SK-N-SH (cell line): ENCODE results near the gene CAMK2B. TPM values are rescaled to one million over a fixed set of nuclear protein-coding genes. Genes with fewer than 3 reads are reported as not detected.

Source experiments
- CTCF ChIA-PET: fragments of 300-600, 350-600 bp; formaldehyde crosslinking; extraction: SDS; loops from one replicate; lab custom pipeline; 2021; lab: Yijun Ruan, JAX
- POLR2A ChIA-PET: fragments of 350-600 bp; sonication (Branson Sonifier 250); formaldehyde crosslinking; extraction: SDS; loops from one replicate; lab custom pipeline; 2020; ENCODE audit warnings: antibody characterized with exemption, inconsistent platforms; lab: Yijun Ruan, JAX
- DNase-seq: peaks from one replicate; pipeline ENCODE4 v3.0.0; 2012
- H2AFZ ChIP-seq: fragments of 200-600 bp; sonication (generic); 2 replicates; pipeline ENCODE4 v1.8.1; 2016; ENCODE audit warnings: antibody characterized with exemption, mild to moderate bottlenecking, low read depth
- H3F3A ChIP-seq: fragments of 200-600 bp; sonication (generic); replicated peaks from 2 replicates; pipeline ENCODE3; 2016; ENCODE audit warnings: antibody characterized with exemption, mild to moderate bottlenecking; ENCODE audit not compliant: insufficient read depth
- H3K27ac ChIP-seq, 2 experiments: fragments of 200-500 bp in 1 of 2; fragments of 200-600 bp in 1 of 2; sonication (Bioruptor generic) in 1 of 2; sonication (generic), shearing (Covaris generic) in 1 of 2; 2 replicates each; pipeline versions ENCODE4 v1.5.1 to v1.6.1; 2014 to 2016; ENCODE audit warnings: low read depth in 2 of 2, inconsistent platforms in 1 of 2, low read length in 1 of 2, mild to moderate bottlenecking in 1 of 2, mixed read lengths in 1 of 2
- H3K27me3 ChIP-seq: fragments of 200-600 bp; sonication (generic), shearing (Covaris generic); 2 replicates; pipeline ENCODE4 v1.6.1; 2016; ENCODE audit warnings: mixed run types; ENCODE audit not compliant: insufficient read depth
- H3K36me3 ChIP-seq, 2 experiments: fragments of 200-500 bp in 1 of 2; fragments of 200-600 bp in 1 of 2; sonication (Bioruptor generic) in 1 of 2; sonication (generic) in 1 of 2; replicated peaks in 1 of 2; 2 replicates each; pipeline versions ENCODE3 to v1.5.1; 2014 to 2016; ENCODE audit warnings: low read length in 1 of 2, mild to moderate bottlenecking in 1 of 2; ENCODE audit not compliant: insufficient read depth in 2 of 2, control insufficient read depth in 1 of 2
- H3K4me1 ChIP-seq, 2 experiments: fragments of 200-500 bp in 1 of 2; fragments of 200-600 bp in 1 of 2; sonication (Bioruptor generic) in 1 of 2; sonication (generic), shearing (Covaris generic) in 1 of 2; 2 replicates each; pipeline versions ENCODE4 v1.5.1 to v1.6.1; 2014 to 2016; ENCODE audit warnings: low read depth in 1 of 2, low read length in 1 of 2, mixed run types in 1 of 2; ENCODE audit not compliant: insufficient read depth in 2 of 2, control insufficient read depth in 1 of 2
- H3K4me2 ChIP-seq: fragments of 200-600 bp; sonication (generic), shearing (Covaris generic); 2 replicates; pipeline ENCODE4 v1.6.1; 2017; ENCODE audit warnings: mixed run types
- H3K4me3 ChIP-seq, 2 experiments: fragments of 200-500 bp in 1 of 2; fragments of 200-600 bp in 1 of 2; sonication (Bioruptor generic) in 1 of 2; sonication (generic), shearing (Covaris generic) in 1 of 2; 2 replicates each; pipeline versions ENCODE4 v1.5.1 to v1.8.1; 2014 to 2016; ENCODE audit warnings: low read depth in 2 of 2, inconsistent platforms in 1 of 2, low read length in 1 of 2, mild to moderate bottlenecking in 1 of 2, mixed read lengths in 1 of 2, moderate library complexity in 1 of 2
- H3K79me2 ChIP-seq: fragments of 200-600 bp; sonication (generic); 2 replicates; pipeline ENCODE4 v1.8.1; 2017; ENCODE audit warnings: mild to moderate bottlenecking; ENCODE audit not compliant: insufficient read depth
- H3K9ac ChIP-seq: fragments of 200-600 bp; sonication (generic); 2 replicates; pipeline ENCODE4 v1.6.1; 2017; ENCODE audit warnings: mixed run types
- H3K9me2 ChIP-seq: fragments of 200-600 bp; sonication (generic); 2 replicates; pipeline ENCODE4 v1.6.1; 2017; ENCODE audit warnings: mixed run types
- H3K9me3 ChIP-seq: fragments of 200-600 bp; sonication (generic); 2 replicates; pipeline ENCODE4 v1.6.1; 2017; ENCODE audit warnings: mixed run types, mild to moderate bottlenecking, moderate library complexity
- H4K20me1 ChIP-seq: fragments of 200-600 bp; sonication (generic); 2 replicates; pipeline ENCODE4 v1.6.1; 2017; ENCODE audit warnings: mild to moderate bottlenecking, mixed run types; ENCODE audit not compliant: insufficient read depth
- CHD2 ChIP-seq: fragments of 150-350 bp; IDR thresholded peaks from 2 replicates; pipeline ENCODE4 v1.6.1; 2018; ENCODE audit warnings: low read length; ENCODE audit not compliant: partially characterized antibody
- CTCF ChIP-seq: fragments of 200-600 bp; sonication (generic); IDR thresholded peaks from 2 replicates; pipeline ENCODE4 v1.6.1; 2017; ENCODE audit warnings: antibody characterized with exemption, mild to moderate bottlenecking, moderate library complexity
- ELF1 ChIP-seq: IDR thresholded peaks from 2 replicates; pipeline ENCODE4 v1.4.0; 2012
- EZH2phosphoT487 ChIP-seq: fragments of 200-600 bp; sonication (generic); IDR thresholded peaks from 2 replicates; pipeline ENCODE4 v1.6.1; 2017; ENCODE audit warnings: low read depth, mixed run types, mild to moderate bottlenecking, antibody characterized with exemption, moderate library complexity, borderline replicate concordance
- FOSL2 ChIP-seq: IDR thresholded peaks from 2 replicates; pipeline ENCODE4 v1.4.0; 2012; ENCODE audit warnings: low read depth, mild to moderate bottlenecking, moderate library complexity, borderline replicate concordance
- FOXJ3 ChIP-seq: sonication (generic); formaldehyde crosslinking; IDR thresholded peaks from 2 replicates; pipeline ENCODE4 v1.5.1; 2020; ENCODE audit warnings: mild to moderate bottlenecking, missing genetic modification reagents
- GABPA ChIP-seq: IDR thresholded peaks from 2 replicates; pipeline ENCODE4 v1.4.0; 2012; ENCODE audit warnings: low read depth, mild to moderate bottlenecking
- GATA2 ChIP-seq: sonication (generic); formaldehyde crosslinking; IDR thresholded peaks from 2 replicates; pipeline ENCODE4 v1.5.0; 2020; ENCODE audit warnings: mild to moderate bottlenecking, missing genetic modification reagents
- JUND ChIP-seq: IDR thresholded peaks from 2 replicates; pipeline ENCODE4 v1.4.0; 2012
- MXI1 ChIP-seq: IDR thresholded peaks from 2 replicates; pipeline ENCODE4 v1.6.1; 2012; ENCODE audit warnings: mild to moderate bottlenecking, low read depth, low read length, improper control_type of control experiment
- POLR2AphosphoS5 ChIP-seq: IDR thresholded peaks from 2 replicates; pipeline ENCODE4 v1.6.1; 2012; ENCODE audit warnings: low read depth, low read length
- RCOR1 ChIP-seq: fragments of 150-350 bp; IDR thresholded peaks from 2 replicates; pipeline ENCODE4 v1.6.1; 2017; ENCODE audit warnings: antibody characterized with exemption, low read length
- REST ChIP-seq: IDR thresholded peaks from 2 replicates; pipeline ENCODE4 v1.6.1; 2012; ENCODE audit warnings: mild to moderate bottlenecking, low read depth, low read length, moderate library complexity
- RFX5 ChIP-seq: IDR thresholded peaks from 2 replicates; pipeline ENCODE4 v1.6.1; 2012; ENCODE audit warnings: mild to moderate bottlenecking, improper control_type of control experiment, low read length
- RXRA ChIP-seq: IDR thresholded peaks from 2 replicates; pipeline ENCODE4 v1.4.0; 2012; ENCODE audit warnings: low read depth, mild to moderate bottlenecking, borderline replicate concordance
- TAF1 ChIP-seq: IDR thresholded peaks from 2 replicates; pipeline ENCODE4 v1.6.1; 2012; ENCODE audit warnings: low read depth, mild to moderate bottlenecking, low read length, moderate library complexity, borderline replicate concordance
- TCF12 ChIP-seq: IDR thresholded peaks from 2 replicates; pipeline ENCODE4 v1.4.0; 2012
- YY1 ChIP-seq: IDR thresholded peaks from 2 replicates; pipeline ENCODE4 v1.4.0; 2012; ENCODE audit warnings: low read depth, mild to moderate bottlenecking
- ZBTB33 ChIP-seq: IDR thresholded peaks from 2 replicates; pipeline ENCODE4 v1.4.0; 2012; ENCODE audit warnings: low read depth, borderline replicate concordance
- WGBS: methylation state at CpG from one replicate; pipeline ENCODE4 v1.1.6; 2017; ENCODE audit warnings: low lambda C conversion rate; 5-methylcytosine and 5-hydroxymethylcytosine counted together
- polyA plus RNA-seq, 3 experiments: library from polyadenylated mRNA; depleted of rRNA; stranded (reverse); fragments of >200 nt; gene quantifications; 2 replicates each; pipeline ENCODE4 v1.2.3, GENCODE V29; 2012

CAMK2B gene
- polyA plus RNA-seq, 1 of the 3 experiments (the other 2 are of a cell fraction), result 0.20 TPM

- Histone ChIP-seq H2AFZ (no peak overlapping the region), H3K4me3 (no peak overlapping the region), H4K20me1 (no peaks in the 10 kb centered on the region), H3K9ac (no peak overlapping the region), H3K27ac (no peak overlapping the region), H3K27me3 (peaks cover 5% of the 10 kb centered on the region), H3K36me3 (no peaks in the 10 kb centered on the region), H3K4me1 (peaks cover 4 to 48% of the 10 kb centered on the region in 2 experiments; a peak in 3 of 4 replicates), H3K79me2 (no peaks in the 10 kb centered on the region), H3K9me2 (no peaks in the 10 kb centered on the region), H3K4me2 (no peak overlapping the region), H3F3A (no peaks in the 10 kb centered on the region), H3K9me3 (no peaks in the 10 kb centered on the region)
- WGBS, result 89% methylated on average over 3 of the region's 3 CpGs
- no peak for DNase-seq
- POLR2A ChIA-PET, result no interaction called here
- TF ChIP-seq TCF12, result no peak
- TF ChIP-seq FOSL2, result no peak
- CTCF ChIA-PET, result interaction anchor here (1.5 to 2.1 kb wide), 2 partner anchors 16 to 34 kb away, joined by 4 to 6 read pairs; no protein-coding TSS in a partner anchor
These were observed 50.8 kb downstream of the CAMK2B start for GRCh38 chr7:44274623-44274975.

- H3F3A ChIP-seq, result no peaks in the 10 kb centered on the region
- H3K4me3 ChIP-seq, result no peak overlapping the region
- no peaks in the 10 kb centered on the region for H3K36me3 ChIP-seq
- H3K4me2 ChIP-seq, result no peak overlapping the region
- H4K20me1 ChIP-seq, result no peaks in the 10 kb centered on the region
- no peak for DNase-seq
- no peaks in the 10 kb centered on the region for H3K9me3 ChIP-seq
- WGBS, result 57% methylated on average over 21 of the region's 22 CpGs
- H3K79me2 ChIP-seq, result no peaks in the 10 kb centered on the region
- H3K27me3 ChIP-seq, result peaks cover 5% of the 10 kb centered on the region
- ChIA-PET CTCF (interaction anchor here (1.5 to 2.1 kb wide), 2 partner anchors 15 to 33 kb away, joined by 4 to 6 read pairs; no protein-coding TSS in a partner anchor), POLR2A (no interaction called here)
- H3K9me2 ChIP-seq, result no peaks in the 10 kb centered on the region
- peaks cover 4 to 48% of the 10 kb centered on the region in 2 experiments; a peak in 3 of 4 replicates for H3K4me1 ChIP-seq
- H3K27ac ChIP-seq, result no peak overlapping the region
- no peak overlapping the region for H2AFZ ChIP-seq
- no peak overlapping the region for H3K9ac ChIP-seq
- no peak for TF ChIP-seq CHD2
- no peak for TF ChIP-seq TCF12
- no peak for TF ChIP-seq ELF1
- no peak for TF ChIP-seq GABPA
- TF ChIP-seq RFX5, result no peak
- no peak for TF ChIP-seq JUND
- TF ChIP-seq TAF1, result no peak
- no peak for TF ChIP-seq GATA2 (CRISPR knock-in tag)
- TF ChIP-seq RCOR1, result no peak
- no peak for TF ChIP-seq EZH2phosphoT487
- no peak for TF ChIP-seq RXRA
- no peak for TF ChIP-seq FOXJ3 (CRISPR knock-in tag)
- TF ChIP-seq REST, result no peak
- no peak for TF ChIP-seq POLR2AphosphoS5
- TF ChIP-seq MXI1, result no peak
- no peak for TF ChIP-seq CTCF
- TF ChIP-seq YY1, result no peak
- no peak for TF ChIP-seq ZBTB33
These were observed 51.4 kb downstream of the CAMK2B start for GRCh38 chr7:44273681-44274622.
